ENCODE results near the gene PRMT7.

- no peak for TF ChIP-seq CTCF (IDR thresholded peaks at IDR 0.05)
- no peak for TF ChIP-seq POLR2A (IDR thresholded peaks at IDR 0.05)
- no peak for TF ChIP-seq EP300 (IDR thresholded peaks at IDR 0.05)
Measured at GRCh38 chr16:68351991-68352431, 41.2 kb downstream of the PRMT7 start.
